Peyer's patch (tissue), 4 donors: ENCODE measurements around the gene PHACTR1. TPM values are rescaled to one million over a fixed set of nuclear protein-coding genes. Genes with fewer than 3 reads are reported as not detected.
A peak's percentile ranks its signal among the peaks of the same experiment; 100 is the strongest.

Experiments used
- DNase-seq, 3 donors: peaks; one replicate each; pipeline ENCODE4 v3.0.0-alpha.2; 2017 to 2019
- H3K27ac ChIP-seq, 4 donors: fragments of 200-600 bp; sonication (generic); one replicate each; pipeline ENCODE4 v1.5.1; 2016 to 2019
- H3K27me3 ChIP-seq, 2 donors: fragments of 200-600 bp; sonication (generic); one replicate each; pipeline ENCODE4 v1.5.1; 2019
- H3K36me3 ChIP-seq, 3 donors: fragments of 200-600 bp; sonication (generic); one replicate each; pipeline ENCODE4 v1.5.1; 2016 to 2019
- H3K4me1 ChIP-seq, 4 donors: fragments of 200-600 bp; sonication (generic); one replicate each; pipeline ENCODE4 v1.5.1; 2016 to 2019
- H3K4me3 ChIP-seq, 4 donors: fragments of 200-600 bp; sonication (generic); 1 replicate in 3 of 4; 2 replicates in 1 of 4; pipeline ENCODE4 v1.5.1; 2016 to 2019; ENCODE audit warnings: mild to moderate bottlenecking in 1 of 4
- H3K9me3 ChIP-seq, 4 donors: fragments of 200-600 bp; sonication (generic); one replicate each; pipeline ENCODE4 v1.5.1; 2016 to 2019; ENCODE audit warnings: mild to moderate bottlenecking in 1 of 4
- CTCF ChIP-seq, 6 experiments: fragments of 450-650 bp in 4 of 6; fragments of 200-600 bp in 2 of 6; sonication (generic) in 1 of 6; IDR thresholded peaks; one replicate each; pipeline ENCODE4 v1.5.1; 2017 to 2019; ENCODE audit warnings: antibody characterized with exemption in 6 of 6, mild to moderate bottlenecking in 3 of 6, moderate library complexity in 1 of 6
- POLR2A ChIP-seq, 2 donors: fragments of 450-650 bp; IDR thresholded peaks; one replicate each; pipeline ENCODE4 v1.5.1; 2017; ENCODE audit warnings: antibody characterized with exemption in 2 of 2, mild to moderate bottlenecking in 2 of 2, moderate library complexity in 2 of 2
- total RNA-seq, 4 donors: library from RNA; depleted of rRNA; stranded (reverse); fragments of >200 nt; gene quantifications; one replicate each; pipeline ENCODE4 v1.1.0, GENCODE V29; 2016

The PHACTR1 gene
- total RNA-seq, 4 donors from 2014 or later = 0.35 to 19.0 (median 1.7) TPM

- Histone ChIP-seq H3K27ac (peak overlapping the region in 1 of 4 donors; percentile 32), H3K4me1 (no peaks in the 10 kb centered on the region), H3K9me3 (no peaks in the 10 kb centered on the region), H3K27me3 (no peaks in the 10 kb centered on the region), H3K4me3 (no peak overlapping the region), H3K36me3 (no peaks in the 10 kb centered on the region)
- peak in 2 of 3 donors; percentile 58 to 65 for DNase-seq
- TF ChIP-seq CTCF (IDR thresholded peaks at IDR 0.05) = peak in 1 of 6 experiments; percentile 30
- no peak for TF ChIP-seq POLR2A (IDR thresholded peaks at IDR 0.05)
These were observed 561.6 kb downstream of the PHACTR1 start for GRCh38 chr6:13278164-13278563.

GRCh38 chr6:13278991-13279390 is 562.4 kb downstream of the PHACTR1 start:
- Histone ChIP-seq H3K36me3 (no peaks in the 10 kb centered on the region), H3K4me1 (no peaks in the 10 kb centered on the region), H3K27ac (no peak overlapping the region), H3K9me3 (no peaks in the 10 kb centered on the region), H3K4me3 (no peak overlapping the region), H3K27me3 (no peaks in the 10 kb centered on the region)
- TF ChIP-seq CTCF (IDR thresholded peaks at IDR 0.05) (no peak), POLR2A (IDR thresholded peaks at IDR 0.05) (no peak)
- DNase-seq = no peak

- Histone ChIP-seq H3K4me1 (no peaks in the 10 kb centered on the region), H3K36me3 (no peaks in the 10 kb centered on the region), H3K27ac (no peak overlapping the region), H3K27me3 (no peaks in the 10 kb centered on the region), H3K4me3 (no peak overlapping the region), H3K9me3 (no peaks in the 10 kb centered on the region)
- TF ChIP-seq POLR2A (IDR thresholded peaks at IDR 0.05) (no peak), CTCF (IDR thresholded peaks at IDR 0.05) (no peak)
- no peak for DNase-seq
These were observed 563.7 kb downstream of the PHACTR1 start for GRCh38 chr6:13280254-13280653.

GRCh38 chr6:13281686-13282085 is 565.1 kb downstream of the PHACTR1 start:
- no peak overlapping the region for H3K4me3 ChIP-seq
- no peak for DNase-seq
- no peak overlapping the region for H3K27ac ChIP-seq
- H3K27me3 ChIP-seq = no peaks in the 10 kb centered on the region
- no peaks in the 10 kb centered on the region for H3K9me3 ChIP-seq
- H3K4me1 ChIP-seq = no peaks in the 10 kb centered on the region
- no peaks in the 10 kb centered on the region for H3K36me3 ChIP-seq
- TF ChIP-seq CTCF (IDR thresholded peaks at IDR 0.05) (no peak), POLR2A (IDR thresholded peaks at IDR 0.05) (no peak)

- TF ChIP-seq POLR2A (IDR thresholded peaks at IDR 0.05) (no peak), CTCF (IDR thresholded peaks at IDR 0.05) (no peak)
These were observed 566.0 kb downstream of the PHACTR1 start for GRCh38 chr6:13282393-13283069.

More at GRCh38 chr6:13282393-13283069, 566.0 kb downstream of the PHACTR1 start:
- Histone ChIP-seq H3K36me3 (peaks cover 0 to 5% (median 0%) of the 10 kb centered on the region in 3 donors), H3K27ac (no peak overlapping the region), H3K27me3 (no peaks in the 10 kb centered on the region), H3K4me3 (no peak overlapping the region), H3K4me1 (no peaks in the 10 kb centered on the region), H3K9me3 (peaks cover 0 to 8% (median 0%) of the 10 kb centered on the region in 4 donors)
- no peak for DNase-seq
